Adrenal gland (tissue), 12 donors: ENCODE results near the gene ABCA1. TPM values are rescaled to one million over a fixed set of nuclear protein-coding genes. Genes with fewer than 3 reads are reported as not detected.

Source experiments
- DNase-seq, 7 donors: peaks; one replicate each; pipeline ENCODE4 v3.0.0-alpha.2; 2019 to 2020
- H3K27ac ChIP-seq, 5 donors: fragments of 200-600 bp; sonication (generic) in 4 of 5; 1 replicate in 3 of 5; 2 replicates in 2 of 5; pipeline versions ENCODE4 v1.5.1 to v1.8.0; 2016 to 2020; ENCODE audit warnings: mild to moderate bottlenecking in 1 of 5
- H3K27me3 ChIP-seq: fragments of 200-600 bp; 2 replicates; pipeline ENCODE4 v1.8.0; 2021
- H3K36me3 ChIP-seq, 2 donors: fragments of 200-600 bp; replicated peaks in 1 of 2; 1 replicate in 1 of 2; 2 replicates in 1 of 2; pipeline versions ENCODE4 v1.5.1 to v1.8.0; 2018 to 2022
- H3K4me1 ChIP-seq, 2 donors: fragments of 200-600 bp; replicated peaks in 1 of 2; 1 replicate in 1 of 2; 2 replicates in 1 of 2; pipeline versions ENCODE4 v1.5.1 to v1.8.0; 2018 to 2021
- H3K4me3 ChIP-seq, 4 donors: fragments of 200-600 bp; sonication (generic) in 3 of 4; one replicate each; pipeline ENCODE4 v1.5.1; 2016 to 2018
- H3K9me3 ChIP-seq, 3 donors: fragments of 200-600 bp; sonication (generic) in 1 of 3; replicated peaks in 1 of 3; 1 replicate in 2 of 3; 2 replicates in 1 of 3; pipeline versions ENCODE4 v1.5.1 to v1.8.0; 2016 to 2021
- CTCF ChIP-seq, 6 experiments: fragments of 450-650 bp in 4 of 6; fragments of 200-600 bp in 2 of 6; sonication (generic) in 1 of 6; IDR thresholded peaks; 1 replicate in 5 of 6; 2 replicates in 1 of 6; pipeline versions ENCODE4 v1.5.1 to v1.8.0; 2016 to 2021; ENCODE audit warnings: antibody characterized with exemption in 6 of 6, mild to moderate bottlenecking in 2 of 6, moderate library complexity in 1 of 6
- POLR2A ChIP-seq, 2 donors: fragments of 450-650 bp; IDR thresholded peaks; one replicate each; pipeline ENCODE4 v1.6.1; 2017; ENCODE audit warnings: antibody characterized with exemption in 2 of 2, mild to moderate bottlenecking in 2 of 2, moderate library complexity in 1 of 2
- WGBS, 4 donors: extraction: QIAGEN DNeasy Blood & Tissue Kit in 2 of 4; methylation state at CpG; one replicate each; pipeline versions ENCODE4 v1.1.5 to v1.1.7; 2013 to 2017; 5-methylcytosine and 5-hydroxymethylcytosine counted together
- intact Hi-C, 2 donors: fragments of 100-400 bp; cut with DNase I; formaldehyde crosslinking; loops; one replicate each; pipeline versions ENCODE4 v1.14.1 to v1.15.0; 2022 to 2023
- polyA plus RNA-seq, 3 donors: library from polyadenylated mRNA; stranded (reverse); fragments of 200-250 nt in 2 of 3; fragments of 350-450 nt in 1 of 3; fragmentation: Illumina TruSeq in 1 of 3; extraction: RNeasy Lipid Tissue Mini Kit (QIAGEN cat#74804) in 1 of 3; gene quantifications; one replicate each; pipeline ENCODE4 v1.2.3, GENCODE V29; 2013 to 2014
- total RNA-seq, 9 donors: library from RNA; depleted of rRNA in 4 of 9; stranded (reverse); fragments of >200 nt in 4 of 9; fragments of 120-200 nt in 1 of 9; fragmentation: NEBNext Ultra II Directional in 1 of 9; extraction: Animal tissue kit (Norgen Biotek cat#: 25700) in 1 of 9; gene quantifications; one replicate each; pipeline versions ENCODE4 v1.1.0 to v1.2.4, GENCODE V29; 2013 to 2023
- donor health status: healthy with polysubstance abuse.
- donor health status: Bipolar disorder and iron deficiency.
- donor health status: DM: yes; HTN: yes; CAD: no.
- donor health status: DM: no; HTN: no; CAD: no.
- donor health status: DM: no; HTN: no; CAD: no.
- donor health status: DM: yes; HTN: yes; CAD: no.

ABCA1 gene
- total and polyA plus RNA-seq, 12 donors = 26.8 to 446 (median 134) TPM

- Histone ChIP-seq H3K4me3 (no peak overlapping the region), H3K4me1 (peaks cover 5 to 37% of the 10 kb centered on the region in 2 donors), H3K27me3 (no peaks in the 10 kb centered on the region), H3K27ac (peak overlapping the region in 1 of 5 donors; percentile 92), H3K36me3 (no peaks in the 10 kb centered on the region), H3K9me3 (no peaks in the 10 kb centered on the region)
- TF ChIP-seq CTCF (IDR thresholded peaks at IDR 0.05) (no peak), POLR2A (IDR thresholded peaks at IDR 0.05) (no peak)
- intact Hi-C loops = no loop called here
- WGBS, 4 donors = 94 to 96% (median 94%) methylated on average over 7 of the region's 7 CpGs
- no peak for DNase-seq
Observed at GRCh38 chr9:104766025-104766424, 161.9 kb downstream of the ABCA1 start.

- Histone ChIP-seq H3K27me3 (no peaks in the 10 kb centered on the region), H3K36me3 (no peaks in the 10 kb centered on the region), H3K9me3 (no peaks in the 10 kb centered on the region), H3K27ac (peak overlapping the region in 2 of 5 donors; percentile 31 to 92), H3K4me1 (peaks cover 5 to 28% of the 10 kb centered on the region in 2 donors), H3K4me3 (peak overlapping the region in 2 of 4 donors; percentile 60 to 66)
- no peak for DNase-seq
- 48 to 56% (median 52%) methylated on average over 5 of the region's 5 CpGs for WGBS, 4 donors
- intact Hi-C loops = no loop called here
- TF ChIP-seq CTCF (IDR thresholded peaks at IDR 0.05) = no peak
- no peak for TF ChIP-seq POLR2A (IDR thresholded peaks at IDR 0.05)
Observed at GRCh38 chr9:104765138-104765537, 162.8 kb downstream of the ABCA1 start.

GRCh38 chr9:104758974-104759373 is 169.0 kb downstream of the ABCA1 start:
- no peak overlapping the region for H3K27ac ChIP-seq
- TF ChIP-seq POLR2A (IDR thresholded peaks at IDR 0.05) = no peak
- TF ChIP-seq CTCF (IDR thresholded peaks at IDR 0.05) = no peak
- 70 to 81% (median 76%) methylated on average over 3 of the region's 3 CpGs for WGBS, 4 donors

GRCh38 chr9:104750185-104750767 is 177.7 kb downstream of the ABCA1 start:
- no peak for DNase-seq
- Histone ChIP-seq H3K27ac (no peak overlapping the region), H3K4me3 (no peak overlapping the region), H3K9me3 (no peaks in the 10 kb centered on the region), H3K27me3 (no peaks in the 10 kb centered on the region), H3K36me3 (peaks cover 0 to 6% of the 10 kb centered on the region in 2 donors), H3K4me1 (peaks cover 5 to 25% of the 10 kb centered on the region in 2 donors)
- 82 to 95% (median 92%) methylated on average over 3 of the region's 3 CpGs for WGBS, 4 donors
- intact Hi-C loops = no loop called here
- TF ChIP-seq CTCF (IDR thresholded peaks at IDR 0.05) (no peak), POLR2A (IDR thresholded peaks at IDR 0.05) (no peak)

More at GRCh38 chr9:104758974-104759373, 169.0 kb downstream of the ABCA1 start:
- intact Hi-C loops = no loop called here
- Histone ChIP-seq H3K36me3 (peaks cover 0 to 9% of the 10 kb centered on the region in 2 donors), H3K27me3 (no peaks in the 10 kb centered on the region), H3K9me3 (no peaks in the 10 kb centered on the region), H3K4me1 (no peaks in the 10 kb centered on the region), H3K4me3 (no peak overlapping the region)
- DNase-seq = no peak
